ENCODE results near the gene TCEA2. TPM values are rescaled to one million over a fixed set of nuclear protein-coding genes. Genes with fewer than 3 reads are reported as not detected.

The TCEA2 gene
- total and polyA plus RNA-seq, 2 donors (not counting 1 experiment from before 2014, with no cell fraction given): 58.1 to 63.9 TPM

DNA sequence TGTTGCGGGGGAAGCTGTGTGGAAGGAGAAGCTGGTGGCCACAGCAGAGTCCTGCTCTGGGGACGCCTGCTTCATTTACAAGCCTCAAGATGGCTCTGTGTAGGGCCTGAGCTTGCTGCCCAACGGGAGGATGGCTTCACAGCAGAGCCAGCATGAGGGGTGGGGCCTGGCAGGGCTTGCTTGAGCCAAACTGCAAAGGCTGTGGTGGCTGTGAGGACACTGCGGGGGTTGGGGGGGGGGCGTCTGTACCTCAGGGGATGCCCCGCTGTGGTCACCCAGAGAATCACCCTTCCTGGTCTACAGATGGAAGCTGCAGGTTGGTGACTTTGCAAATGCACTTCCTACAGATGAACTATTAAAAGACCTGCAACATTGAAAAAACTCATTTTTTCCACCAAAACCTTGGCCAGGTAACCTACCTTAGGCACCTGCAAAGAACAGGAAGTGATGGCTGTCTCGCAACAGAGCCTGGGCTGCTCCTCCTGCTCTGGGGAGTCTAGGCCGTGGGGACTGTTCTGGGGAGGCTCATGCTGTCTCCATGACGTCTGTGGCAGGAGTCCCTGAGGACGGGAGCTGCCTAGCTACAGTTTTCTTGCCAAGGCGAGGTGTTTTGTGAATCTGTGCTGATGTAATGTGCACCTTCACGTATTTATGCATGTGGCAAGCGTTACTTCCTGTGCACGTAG is 37.0 kb downstream of the TCEA2 start:
- intact Hi-C loops (cut with micrococcal nuclease): loop anchor here (1.0 to 5.0 kb wide), 4 partner anchors 17 to 63 kb away; partner anchors contain the start of genes C20orf204 and RGS19
- no peak overlapping the region for H3K9ac ChIP-seq (ENCODE audit: low read length)
- ChIA-PET CTCF (interaction anchor here (1.1 to 5.8 kb wide), 10 partner anchors 8 to 62 kb away, joined by 3 to 76 read pairs (median 6); partner anchors contain the start of genes LKAAEAR1, OPRL1 and RGS19), POLR2A (interaction anchor here (0.6 to 2.4 kb wide), 10 partner anchors 13 to 458 kb away, joined by 3 to 24 read pairs (median 4); partner anchors contain the start of genes LKAAEAR1, OPRL1, PCMTD2 and RGS19)
- Mint-ChIP-seq H3K27ac (peak overlapping the region; percentile 95), H3K27me3 (no peaks in the 10 kb centered on the region), H3K4me3 (peak overlapping the region; percentile 75), H3K4me1 (peaks cover 49% of the 10 kb centered on the region), H3K9me3 (ENCODE audit: insufficient read depth) (peaks cover 3% of the 10 kb centered on the region)
- peaks cover 0 to 16% of the 10 kb centered on the region in 2 experiments for H3K36me3 ChIP-seq (replicated peaks in 1 of 2; ENCODE audit: control extremely low read depth in 1 of 2, control insufficient read depth in 1 of 2, extremely low read depth in 1 of 2, insufficient read depth in 2 of 2, low read length in 1 of 2)
- no peak overlapping the region for H2AFZ ChIP-seq (ENCODE audit: insufficient read depth, low read depth, low read length, poor library complexity, severe bottlenecking)
- DNase-seq (peak; percentile 90), ATAC-seq (ENCODE audit: low read depth) (peak; percentile 83)
- H3K9me3 ChIP-seq (ENCODE audit: control extremely low read depth in 1 of 3, control insufficient read depth in 2 of 3, insufficient read depth in 1 of 3, low read length in 2 of 3): peaks cover 0 to 4% (median 0%) of the 10 kb centered on the region in 3 donors
- TF ChIP-seq, protein P1, sequence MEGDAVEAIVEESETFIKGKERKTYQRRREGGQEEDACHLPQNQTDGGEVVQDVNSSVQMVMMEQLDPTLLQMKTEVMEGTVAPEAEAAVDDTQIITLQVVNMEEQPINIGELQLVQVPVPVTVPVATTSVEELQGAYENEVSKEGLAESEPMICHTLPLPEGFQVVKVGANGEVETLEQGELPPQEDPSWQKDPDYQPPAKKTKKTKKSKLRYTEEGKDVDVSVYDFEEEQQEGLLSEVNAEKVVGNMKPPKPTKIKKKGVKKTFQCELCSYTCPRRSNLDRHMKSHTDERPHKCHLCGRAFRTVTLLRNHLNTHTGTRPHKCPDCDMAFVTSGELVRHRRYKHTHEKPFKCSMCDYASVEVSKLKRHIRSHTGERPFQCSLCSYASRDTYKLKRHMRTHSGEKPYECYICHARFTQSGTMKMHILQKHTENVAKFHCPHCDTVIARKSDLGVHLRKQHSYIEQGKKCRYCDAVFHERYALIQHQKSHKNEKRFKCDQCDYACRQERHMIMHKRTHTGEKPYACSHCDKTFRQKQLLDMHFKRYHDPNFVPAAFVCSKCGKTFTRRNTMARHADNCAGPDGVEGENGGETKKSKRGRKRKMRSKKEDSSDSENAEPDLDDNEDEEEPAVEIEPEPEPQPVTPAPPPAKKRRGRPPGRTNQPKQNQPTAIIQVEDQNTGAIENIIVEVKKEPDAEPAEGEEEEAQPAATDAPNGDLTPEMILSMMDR (IDR thresholded peaks at IDR 0.05): no peak
- TF ChIP-seq EZH2 (IDR thresholded peaks at IDR 0.05; ENCODE audit: borderline replicate concordance, insufficient read depth, low read depth, low read length, poor library complexity, severe bottlenecking): no peak
- H3K27me3 ChIP-seq (replicated peaks in 1 of 4; ENCODE audit: control extremely low read depth in 1 of 4, control insufficient read depth in 3 of 4, insufficient read depth in 4 of 4, low read length in 3 of 4): peaks cover 0 to 21% (median 5%) of the 10 kb centered on the region in 4 experiments
- H3K27ac ChIP-seq (ENCODE audit: low read length in 2 of 2): peak overlapping the region in 1 of 2 donors; percentile 89
- H3K79me2 ChIP-seq (ENCODE audit: control insufficient read depth, insufficient read depth, low read length): peaks cover 5% of the 10 kb centered on the region
- H3K4me1 ChIP-seq (ENCODE audit: control insufficient read depth in 2 of 2, insufficient read depth in 2 of 2, low read length in 2 of 2): peaks cover 26 to 46% of the 10 kb centered on the region in 2 donors
- peak overlapping the region; percentile 87 for H3K4me2 ChIP-seq (replicated peaks; ENCODE audit: low read depth, low read length, poor library complexity, severe bottlenecking)
- no peaks in the 10 kb centered on the region for H4K20me1 ChIP-seq (ENCODE audit: control insufficient read depth, insufficient read depth, low read length, poor library complexity, severe bottlenecking)
- WGBS (ENCODE audit: insufficient coverage): 47% methylated on average over 13 of the region's 14 CpGs
- no peak overlapping the region for H3K4me3 ChIP-seq (ENCODE audit: control extremely low read depth in 1 of 5, extremely low read depth in 1 of 5, insufficient read depth in 1 of 5, low read depth in 2 of 5, low read length in 4 of 5)

DNA sequence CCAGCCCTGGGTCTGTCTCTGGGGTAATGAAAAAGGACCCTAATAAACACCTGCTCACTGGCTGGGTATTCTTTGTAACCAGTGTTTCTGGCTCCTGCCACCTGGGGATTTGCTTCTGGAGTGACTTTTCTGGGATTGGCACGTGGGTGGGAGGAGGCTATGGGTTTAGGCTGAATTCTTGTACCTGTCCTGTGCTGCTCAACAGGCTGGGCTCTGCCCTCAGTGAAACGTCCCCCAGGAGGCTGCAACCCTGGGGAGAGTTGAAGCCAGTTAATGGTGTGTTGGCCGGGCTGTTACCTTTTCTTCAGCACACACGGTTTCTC is 37.5 kb downstream of the TCEA2 start:
- Histone ChIP-seq H3K9ac (ENCODE audit: low read length) (no peak overlapping the region), H3K4me3 (ENCODE audit: control extremely low read depth in 1 of 5, extremely low read depth in 1 of 5, insufficient read depth in 1 of 5, low read depth in 2 of 5, low read length in 4 of 5) (no peak overlapping the region), H3K9me3 (ENCODE audit: control extremely low read depth in 1 of 3, control insufficient read depth in 2 of 3, insufficient read depth in 1 of 3, low read length in 2 of 3) (peaks cover 0 to 4% (median 0%) of the 10 kb centered on the region in 3 donors), H3K36me3 (replicated peaks in 1 of 2; ENCODE audit: control extremely low read depth in 1 of 2, control insufficient read depth in 1 of 2, extremely low read depth in 1 of 2, insufficient read depth in 2 of 2, low read length in 1 of 2) (peaks cover 0 to 16% of the 10 kb centered on the region in 2 experiments), H3K27me3 (replicated peaks in 1 of 4; ENCODE audit: control extremely low read depth in 1 of 4, control insufficient read depth in 3 of 4, insufficient read depth in 4 of 4, low read length in 3 of 4) (peaks cover 0 to 21% (median 5%) of the 10 kb centered on the region in 4 experiments), H3K4me2 (replicated peaks; ENCODE audit: low read depth, low read length, poor library complexity, severe bottlenecking) (peak overlapping the region; percentile 87), H3K4me1 (ENCODE audit: control insufficient read depth in 2 of 2, insufficient read depth in 2 of 2, low read length in 2 of 2) (peaks cover 26 to 46% of the 10 kb centered on the region in 2 donors), H4K20me1 (ENCODE audit: control insufficient read depth, insufficient read depth, low read length, poor library complexity, severe bottlenecking) (no peaks in the 10 kb centered on the region), H3K79me2 (ENCODE audit: control insufficient read depth, insufficient read depth, low read length) (peaks cover 5% of the 10 kb centered on the region), H2AFZ (ENCODE audit: insufficient read depth, low read depth, low read length, poor library complexity, severe bottlenecking) (no peak overlapping the region), H3K27ac (ENCODE audit: low read length in 2 of 2) (peak overlapping the region; percentile 57 to 89)
- ChIA-PET CTCF (interaction anchor here (1.1 to 5.8 kb wide), 10 partner anchors 8 to 62 kb away, joined by 3 to 76 read pairs (median 6); partner anchors contain the start of genes LKAAEAR1, OPRL1 and RGS19), POLR2A (interaction anchor here (0.6 to 2.4 kb wide), 9 partner anchors 14 to 459 kb away, joined by 3 to 24 read pairs (median 4); partner anchors contain the start of genes LKAAEAR1, OPRL1, PCMTD2 and RGS19)
- H3K27ac Mint-ChIP-seq: peak overlapping the region; percentile 95
- no peaks in the 10 kb centered on the region for H3K27me3 Mint-ChIP-seq
- ATAC-seq (ENCODE audit: low read depth): no peak
- H3K9me3 Mint-ChIP-seq (ENCODE audit: insufficient read depth): peaks cover 3% of the 10 kb centered on the region
- DNase-seq: no peak
- TF ChIP-seq, protein P1 (IDR thresholded peaks at IDR 0.05): no peak
- no peak for TF ChIP-seq EZH2 (IDR thresholded peaks at IDR 0.05; ENCODE audit: borderline replicate concordance, insufficient read depth, low read depth, low read length, poor library complexity, severe bottlenecking)
- WGBS (ENCODE audit: insufficient coverage): 63% methylated on average over 2 of the region's 4 CpGs
- intact Hi-C loops (cut with micrococcal nuclease): loop anchor here (1.0 to 5.0 kb wide), 4 partner anchors 17 to 63 kb away; partner anchors contain the start of genes C20orf204 and RGS19
- peaks cover 47% of the 10 kb centered on the region for H3K4me1 Mint-ChIP-seq
- H3K4me3 Mint-ChIP-seq: peak overlapping the region; percentile 75

Measured in B cell (primary cell).